VCaP (cell line): ENCODE data around the gene NRXN3.

Source experiments
- H3K27ac ChIP-seq: fragments of 450-650 bp; 2 replicates; pipeline ENCODE4 v1.5.1; 2017
- CTCF ChIP-seq: fragments of 450-650 bp; conservative IDR thresholded peaks from 2 replicates; pipeline ENCODE4 v1.5.1; 2017; ENCODE audit warnings: mild to moderate bottlenecking, moderate library complexity

The NRXN3 gene

GRCh38 chr14:79899610-79900009, 1729.4 kb downstream of the NRXN3 start:
- no peak for TF ChIP-seq CTCF
- no peak overlapping the region for H3K27ac ChIP-seq

DNA sequence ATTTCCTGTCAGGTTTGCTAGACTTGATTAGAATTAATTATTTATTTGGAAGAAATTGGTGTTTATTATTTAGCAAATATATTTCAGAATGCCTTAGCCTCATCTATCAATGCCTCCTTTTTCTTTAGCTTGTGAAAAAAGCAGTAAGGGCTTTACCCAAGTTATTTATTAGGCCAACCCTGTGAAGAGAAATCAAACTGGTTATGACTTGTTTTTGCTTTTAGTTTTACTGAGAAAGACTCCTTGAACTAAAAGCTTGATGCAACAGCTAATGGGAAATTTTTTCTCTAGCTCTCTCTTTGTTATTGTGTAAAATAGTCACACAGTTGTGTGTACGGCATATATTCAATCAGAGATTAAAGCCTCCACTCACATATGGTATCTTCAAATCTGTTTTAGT, 1734.3 kb downstream of the NRXN3 start:
- no peak for TF ChIP-seq CTCF
- H3K27ac ChIP-seq = no peak overlapping the region

GRCh38 chr14:79906994-79907393, 1736.8 kb downstream of the NRXN3 start:
- TF ChIP-seq CTCF = no peak
- no peak overlapping the region for H3K27ac ChIP-seq

DNA sequence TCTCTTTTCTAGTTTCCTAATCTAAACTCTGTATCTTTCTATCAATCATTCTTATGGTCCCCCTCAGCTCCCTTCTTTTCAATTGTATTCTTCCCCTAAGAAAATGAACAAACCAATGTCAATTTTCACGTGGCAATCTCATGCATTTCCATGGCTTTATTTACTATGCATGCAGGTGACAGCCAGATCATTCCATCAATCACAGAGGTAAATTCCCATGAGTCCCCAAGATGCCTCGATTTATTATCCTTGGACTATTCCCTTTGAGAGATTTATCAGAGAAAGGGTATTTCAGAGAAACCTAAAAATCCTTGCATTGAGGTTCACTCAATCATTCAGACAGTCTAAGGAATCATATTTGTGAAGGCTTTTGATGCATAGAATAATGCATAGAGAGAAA, 1739.9 kb downstream of the NRXN3 start:
- no peak overlapping the region for H3K27ac ChIP-seq
- no peak for TF ChIP-seq CTCF

GRCh38 chr14:79911744-79912143, 1741.6 kb downstream of the NRXN3 start:
- no peak for TF ChIP-seq CTCF

DNA sequence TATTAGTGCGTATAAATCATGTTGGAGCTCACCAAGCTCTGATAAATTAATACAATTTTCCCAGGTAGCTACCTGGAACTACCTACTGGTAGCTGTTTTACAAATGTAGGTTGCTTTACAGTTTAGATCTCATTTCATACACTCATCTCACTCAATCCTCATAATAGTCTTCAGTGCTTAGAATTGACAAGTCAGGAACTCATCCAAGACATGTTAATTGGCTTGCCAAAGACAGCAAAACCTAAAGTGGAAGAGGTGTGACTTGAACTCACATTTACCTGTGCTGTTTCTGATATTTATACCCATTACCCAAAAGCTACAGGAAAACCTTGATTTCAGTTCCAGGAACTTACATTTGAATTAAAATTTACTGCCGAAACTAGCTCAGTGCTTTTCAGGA, 1744.4 kb downstream of the NRXN3 start:
- no peak overlapping the region for H3K27ac ChIP-seq
- TF ChIP-seq CTCF = no peak

More at GRCh38 chr14:79911744-79912143, 1741.6 kb downstream of the NRXN3 start:
- H3K27ac ChIP-seq = no peak overlapping the region

GRCh38 chr14:79915406-79915805, 1745.2 kb downstream of the NRXN3 start:
- no peak for TF ChIP-seq CTCF
- H3K27ac ChIP-seq = no peak overlapping the region

DNA sequence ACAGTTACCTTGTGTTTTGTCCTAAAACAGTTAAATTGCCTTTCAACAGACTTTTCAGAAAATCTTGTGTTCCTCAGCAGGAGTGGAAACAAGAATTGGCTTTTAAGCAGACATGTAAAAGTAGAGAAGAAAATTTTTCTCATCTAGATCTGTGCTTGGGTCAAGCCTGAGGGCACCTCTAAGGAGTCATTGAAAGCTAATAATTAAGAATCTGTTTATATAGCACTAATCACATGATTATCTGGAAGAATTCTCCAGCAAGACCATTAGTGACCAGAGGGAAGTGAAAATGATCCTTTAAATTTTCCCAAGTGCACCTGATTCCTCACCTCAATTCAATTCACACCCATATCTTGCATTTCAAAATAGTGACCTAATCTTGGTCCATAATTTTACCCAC, 1746.1 kb downstream of the NRXN3 start:
- TF ChIP-seq CTCF = no peak

More for the DNA sequence above, 1746.1 kb downstream of the NRXN3 start:
- no peak overlapping the region for H3K27ac ChIP-seq
